ENCODE results near the gene LACTB.
A peak's percentile ranks its signal among the peaks of the same experiment; 100 is the strongest.

The LACTB gene

DNA sequence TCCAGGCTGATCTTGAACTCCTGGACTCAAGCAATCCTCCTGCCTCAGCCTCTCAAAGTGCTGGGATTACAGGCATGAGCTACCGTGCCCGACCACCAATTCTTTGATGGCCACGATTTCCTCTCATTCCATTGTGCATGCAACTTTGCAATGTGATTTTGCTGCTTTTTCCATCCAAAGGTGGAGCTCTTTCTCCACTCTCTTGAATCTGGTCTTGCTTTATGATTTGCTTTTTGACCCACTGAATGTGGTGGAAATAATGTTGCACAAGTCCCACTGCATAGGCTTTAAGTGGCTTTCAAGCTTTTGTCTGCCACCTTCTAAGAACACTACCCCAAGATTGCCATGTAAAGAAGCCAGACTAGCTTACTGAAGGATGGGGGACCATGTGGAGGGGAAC, 25.0 kb downstream of the LACTB start:
- Histone ChIP-seq H3K4me3 (ENCODE audit: low read depth, low read length) (no peak overlapping the region), H3K27ac (ENCODE audit: extremely low read depth, low read depth, low read length) (no peak overlapping the region), H3K36me3 (ENCODE audit: control insufficient read depth in 2 of 2, insufficient read depth in 1 of 2, low read length in 2 of 2) (peaks cover 0 to 17% of the 10 kb centered on the region in 2 experiments; a peak in 2 of 3 replicates), H3K9me3 (ENCODE audit: control insufficient read depth, insufficient read depth, low read depth, low read length) (no peaks in the 10 kb centered on the region), H3K4me1 (ENCODE audit: control insufficient read depth, insufficient read depth, low read length) (no peaks in the 10 kb centered on the region)
- TF ChIP-seq ZNF292 (tag by site-specific recombination; IDR thresholded peaks at IDR 0.05; ENCODE audit: borderline replicate concordance, low read depth) (no peak), ZSCAN16 (tag by site-specific recombination; IDR thresholded peaks at IDR 0.05) (no peak), ZNF654 (tag by site-specific recombination; IDR thresholded peaks at IDR 0.05; ENCODE audit: low read depth) (peak; percentile 46)
- ChIA-PET POLR2A (no interaction called here), CTCF (interaction anchor here (0.5 kb wide), 1 partner anchor 130 kb away, joined by 3 read pairs; no protein-coding TSS in a partner anchor)

DNA sequence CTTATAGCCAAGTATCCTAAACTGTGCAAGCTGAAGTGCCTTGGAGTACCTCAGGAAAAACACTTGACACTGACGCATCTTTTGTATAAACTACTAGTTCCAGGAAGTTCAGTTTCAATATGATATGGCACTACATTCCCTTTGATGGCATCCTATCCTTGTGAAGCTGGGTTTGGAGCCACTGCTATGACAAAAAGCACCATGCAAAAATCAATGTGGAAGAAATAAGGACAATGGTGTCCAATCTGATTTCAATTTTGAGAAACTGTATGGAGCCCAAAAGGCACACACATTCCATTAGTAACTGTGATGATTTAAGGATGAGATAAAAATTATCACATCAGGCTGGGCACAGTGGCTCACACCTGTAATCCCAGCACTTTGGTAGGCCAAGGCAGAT, 30.0 kb downstream of the LACTB start:
- peaks cover 11 to 39% of the 10 kb centered on the region in 2 experiments for H3K36me3 ChIP-seq (ENCODE audit: control insufficient read depth in 2 of 2, insufficient read depth in 1 of 2, low read length in 2 of 2)
- ChIA-PET CTCF (no interaction called here), POLR2A (no interaction called here)
- no peak overlapping the region for H3K4me3 ChIP-seq (ENCODE audit: low read depth, low read length)
- H3K4me1 ChIP-seq (ENCODE audit: control insufficient read depth, insufficient read depth, low read length): no peaks in the 10 kb centered on the region
- TF ChIP-seq ZNF792 (tag by site-specific recombination; IDR thresholded peaks at IDR 0.05) (no peak), ZNF76 (tag by site-specific recombination; IDR thresholded peaks at IDR 0.05; ENCODE audit: borderline replicate concordance, low read depth) (no peak), HOXA7 (CRISPR knock-in tag; IDR thresholded peaks at IDR 0.05; ENCODE audit: borderline replicate concordance) (no peak), ZBTB17 (tag by site-specific recombination; IDR thresholded peaks at IDR 0.05) (no peak), ZNF433 (tag by site-specific recombination; IDR thresholded peaks at IDR 0.05; ENCODE audit: low read depth) (no peak), ZNF184 (tag by site-specific recombination; IDR thresholded peaks at IDR 0.05) (no peak), ZNF621 (tag by site-specific recombination; IDR thresholded peaks at IDR 0.05) (no peak), ZNF404 (tag by site-specific recombination; IDR thresholded peaks at IDR 0.05) (no peak), ZNF785 (tag by site-specific recombination; IDR thresholded peaks at IDR 0.05) (no peak), ZXDB (tag by site-specific recombination; IDR thresholded peaks at IDR 0.05) (no peak), ZBTB48 (tag by site-specific recombination; IDR thresholded peaks at IDR 0.05) (no peak), ZBTB7A (tag by site-specific recombination; IDR thresholded peaks at IDR 0.05; ENCODE audit: low read depth) (no peak), ZNF768 (tag by site-specific recombination; IDR thresholded peaks at IDR 0.05) (no peak), ZNF121 (tag by site-specific recombination; IDR thresholded peaks at IDR 0.05) (no peak)
- TF ChIP-seq, protein P1, sequence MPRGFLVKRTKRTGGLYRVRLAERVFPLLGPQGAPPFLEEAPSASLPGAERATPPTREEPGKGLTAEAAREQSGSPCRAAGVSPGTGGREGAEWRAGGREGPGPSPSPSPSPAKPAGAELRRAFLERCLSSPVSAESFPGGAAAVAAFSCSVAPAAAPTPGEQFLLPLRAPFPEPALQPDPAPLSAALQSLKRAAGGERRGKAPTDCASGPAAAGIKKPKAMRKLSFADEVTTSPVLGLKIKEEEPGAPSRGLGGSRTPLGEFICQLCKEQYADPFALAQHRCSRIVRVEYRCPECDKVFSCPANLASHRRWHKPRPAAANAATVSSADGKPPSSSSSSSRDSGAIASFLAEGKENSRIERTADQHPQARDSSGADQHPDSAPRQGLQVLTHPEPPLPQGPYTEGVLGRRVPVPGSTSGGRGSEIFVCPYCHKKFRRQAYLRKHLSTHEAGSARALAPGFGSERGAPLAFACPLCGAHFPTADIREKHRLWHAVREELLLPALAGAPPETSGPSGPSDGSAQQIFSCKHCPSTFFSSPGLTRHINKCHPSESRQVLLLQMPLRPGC (tag by site-specific recombination; IDR thresholded peaks at IDR 0.05): no peak
- TF ChIP-seq, protein P2, sequence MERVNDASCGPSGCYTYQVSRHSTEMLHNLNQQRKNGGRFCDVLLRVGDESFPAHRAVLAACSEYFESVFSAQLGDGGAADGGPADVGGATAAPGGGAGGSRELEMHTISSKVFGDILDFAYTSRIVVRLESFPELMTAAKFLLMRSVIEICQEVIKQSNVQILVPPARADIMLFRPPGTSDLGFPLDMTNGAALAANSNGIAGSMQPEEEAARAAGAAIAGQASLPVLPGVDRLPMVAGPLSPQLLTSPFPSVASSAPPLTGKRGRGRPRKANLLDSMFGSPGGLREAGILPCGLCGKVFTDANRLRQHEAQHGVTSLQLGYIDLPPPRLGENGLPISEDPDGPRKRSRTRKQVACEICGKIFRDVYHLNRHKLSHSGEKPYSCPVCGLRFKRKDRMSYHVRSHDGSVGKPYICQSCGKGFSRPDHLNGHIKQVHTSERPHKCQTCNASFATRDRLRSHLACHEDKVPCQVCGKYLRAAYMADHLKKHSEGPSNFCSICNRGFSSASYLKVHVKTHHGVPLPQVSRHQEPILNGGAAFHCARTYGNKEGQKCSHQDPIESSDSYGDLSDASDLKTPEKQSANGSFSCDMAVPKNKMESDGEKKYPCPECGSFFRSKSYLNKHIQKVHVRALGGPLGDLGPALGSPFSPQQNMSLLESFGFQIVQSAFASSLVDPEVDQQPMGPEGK (tag by site-specific recombination; IDR thresholded peaks at IDR 0.05): no peak
- TF ChIP-seq, protein P3, sequence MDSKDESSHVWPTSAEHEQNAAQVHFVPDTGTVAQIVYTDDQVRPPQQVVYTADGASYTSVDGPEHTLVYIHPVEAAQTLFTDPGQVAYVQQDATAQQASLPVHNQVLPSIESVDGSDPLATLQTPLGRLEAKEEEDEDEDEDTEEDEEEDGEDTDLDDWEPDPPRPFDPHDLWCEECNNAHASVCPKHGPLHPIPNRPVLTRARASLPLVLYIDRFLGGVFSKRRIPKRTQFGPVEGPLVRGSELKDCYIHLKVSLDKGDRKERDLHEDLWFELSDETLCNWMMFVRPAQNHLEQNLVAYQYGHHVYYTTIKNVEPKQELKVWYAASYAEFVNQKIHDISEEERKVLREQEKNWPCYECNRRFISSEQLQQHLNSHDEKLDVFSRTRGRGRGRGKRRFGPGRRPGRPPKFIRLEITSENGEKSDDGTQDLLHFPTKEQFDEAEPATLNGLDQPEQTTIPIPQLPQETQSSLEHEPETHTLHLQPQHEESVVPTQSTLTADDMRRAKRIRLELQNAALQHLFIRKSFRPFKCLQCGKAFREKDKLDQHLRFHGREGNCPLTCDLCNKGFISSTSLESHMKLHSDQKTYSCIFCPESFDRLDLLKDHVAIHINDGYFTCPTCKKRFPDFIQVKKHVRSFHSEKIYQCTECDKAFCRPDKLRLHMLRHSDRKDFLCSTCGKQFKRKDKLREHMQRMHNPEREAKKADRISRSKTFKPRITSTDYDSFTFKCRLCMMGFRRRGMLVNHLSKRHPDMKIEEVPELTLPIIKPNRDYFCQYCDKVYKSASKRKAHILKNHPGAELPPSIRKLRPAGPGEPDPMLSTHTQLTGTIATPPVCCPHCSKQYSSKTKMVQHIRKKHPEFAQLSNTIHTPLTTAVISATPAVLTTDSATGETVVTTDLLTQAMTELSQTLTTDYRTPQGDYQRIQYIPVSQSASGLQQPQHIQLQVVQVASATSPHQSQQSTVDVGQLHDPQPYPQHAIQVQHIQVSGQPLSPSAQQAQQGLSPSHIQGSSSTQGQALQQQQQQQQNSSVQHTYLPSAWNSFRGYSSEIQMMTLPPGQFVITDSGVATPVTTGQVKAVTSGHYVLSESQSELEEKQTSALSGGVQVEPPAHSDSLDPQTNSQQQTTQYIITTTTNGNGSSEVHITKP (tag by site-specific recombination; IDR thresholded peaks at IDR 0.05): no peak
- TF ChIP-seq, protein P4, sequence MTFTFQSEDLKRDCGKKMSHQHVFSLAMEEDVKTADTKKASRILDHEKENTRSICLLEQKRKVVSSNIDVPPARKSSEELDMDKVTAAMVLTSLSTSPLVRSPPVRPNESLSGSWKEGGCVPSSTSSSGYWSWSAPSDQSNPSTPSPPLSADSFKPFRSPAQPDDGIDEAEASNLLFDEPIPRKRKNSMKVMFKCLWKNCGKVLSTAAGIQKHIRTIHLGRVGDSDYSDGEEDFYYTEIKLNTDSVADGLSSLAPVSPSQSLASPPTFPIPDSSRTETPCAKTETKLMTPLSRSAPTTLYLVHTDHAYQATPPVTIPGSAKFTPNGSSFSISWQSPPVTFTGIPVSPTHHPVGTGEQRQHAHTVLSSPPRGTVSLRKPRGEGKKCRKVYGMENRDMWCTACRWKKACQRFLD (tag by site-specific recombination; IDR thresholded peaks at IDR 0.05): no peak
- TF ChIP-seq, protein P5, sequence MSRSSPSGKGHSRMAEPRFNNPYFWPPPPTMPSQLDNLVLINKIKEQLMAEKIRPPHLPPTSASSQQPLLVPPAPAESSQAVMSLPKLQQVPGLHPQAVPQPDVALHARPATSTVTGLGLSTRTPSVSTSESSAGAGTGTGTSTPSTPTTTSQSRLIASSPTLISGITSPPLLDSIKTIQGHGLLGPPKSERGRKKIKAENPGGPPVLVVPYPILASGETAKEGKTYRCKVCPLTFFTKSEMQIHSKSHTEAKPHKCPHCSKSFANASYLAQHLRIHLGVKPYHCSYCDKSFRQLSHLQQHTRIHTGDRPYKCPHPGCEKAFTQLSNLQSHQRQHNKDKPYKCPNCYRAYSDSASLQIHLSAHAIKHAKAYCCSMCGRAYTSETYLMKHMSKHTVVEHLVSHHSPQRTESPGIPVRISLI (tag by site-specific recombination; IDR thresholded peaks at IDR 0.05): no peak
- TF ChIP-seq, protein P6, sequence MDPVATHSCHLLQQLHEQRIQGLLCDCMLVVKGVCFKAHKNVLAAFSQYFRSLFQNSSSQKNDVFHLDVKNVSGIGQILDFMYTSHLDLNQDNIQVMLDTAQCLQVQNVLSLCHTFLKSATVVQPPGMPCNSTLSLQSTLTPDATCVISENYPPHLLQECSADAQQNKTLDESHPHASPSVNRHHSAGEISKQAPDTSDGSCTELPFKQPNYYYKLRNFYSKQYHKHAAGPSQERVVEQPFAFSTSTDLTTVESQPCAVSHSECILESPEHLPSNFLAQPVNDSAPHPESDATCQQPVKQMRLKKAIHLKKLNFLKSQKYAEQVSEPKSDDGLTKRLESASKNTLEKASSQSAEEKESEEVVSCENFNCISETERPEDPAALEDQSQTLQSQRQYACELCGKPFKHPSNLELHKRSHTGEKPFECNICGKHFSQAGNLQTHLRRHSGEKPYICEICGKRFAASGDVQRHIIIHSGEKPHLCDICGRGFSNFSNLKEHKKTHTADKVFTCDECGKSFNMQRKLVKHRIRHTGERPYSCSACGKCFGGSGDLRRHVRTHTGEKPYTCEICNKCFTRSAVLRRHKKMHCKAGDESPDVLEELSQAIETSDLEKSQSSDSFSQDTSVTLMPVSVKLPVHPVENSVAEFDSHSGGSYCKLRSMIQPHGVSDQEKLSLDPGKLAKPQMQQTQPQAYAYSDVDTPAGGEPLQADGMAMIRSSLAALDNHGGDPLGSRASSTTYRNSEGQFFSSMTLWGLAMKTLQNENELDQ (tag by site-specific recombination; IDR thresholded peaks at IDR 0.05; ENCODE audit: low read depth): no peak
- H3K9me3 ChIP-seq (ENCODE audit: control insufficient read depth, insufficient read depth, low read depth, low read length): no peaks in the 10 kb centered on the region
- no peak overlapping the region for H3K27ac ChIP-seq (ENCODE audit: extremely low read depth, low read depth, low read length)
